Mucosa of descending colon (tissue), 3 donors: Measurements from ENCODE around the gene FBXO46. TPM values are rescaled to one million over a fixed set of nuclear protein-coding genes. Genes with fewer than 3 reads are reported as not detected.

Experiments
- ATAC-seq: fragments of 200-7000 bp; cut with Tn5 transposase; one replicate; pipeline ENCODE4 v1.9.1; 2020; ENCODE audit warnings: mild to moderate bottlenecking, moderate library complexity
- DNase-seq, 3 donors: peaks; one replicate each; pipeline ENCODE4 v3.0.0-alpha.2; 2020
- H3K36me3 ChIP-seq: fragments of 200-600 bp; one replicate; pipeline ENCODE4 v1.8.0; 2021; ENCODE audit warnings: low read depth, mild to moderate bottlenecking
- H3K4me1 ChIP-seq: fragments of 200-600 bp; one replicate; pipeline ENCODE4 v1.8.0; 2021; ENCODE audit warnings: low read depth, mild to moderate bottlenecking
- H3K4me3 ChIP-seq: fragments of 200-600 bp; one replicate; pipeline ENCODE4 v1.8.0; 2021; ENCODE audit warnings: mild to moderate bottlenecking
- H3K9me3 ChIP-seq: fragments of 200-600 bp; one replicate; pipeline ENCODE4 v1.8.0; 2021; ENCODE audit warnings: mild to moderate bottlenecking
- intact Hi-C, 2 donors: fragments of 100-400 bp; cut with DNase I in 1 of 2; cut with micrococcal nuclease in 1 of 2; formaldehyde crosslinking; loops; one replicate each; pipeline versions ENCODE4 v1.11.0 to v1.11.1; 2022; cut with DNase I, micrococcal nuclease
- total RNA-seq, 3 donors: library from RNA; stranded (reverse); fragmentation: NEBNext Ultra II Directional in 2 of 3; extraction: Animal tissue kit (Norgen Biotek cat#: 25700) in 2 of 3; gene quantifications; one replicate each; pipeline versions ENCODE4 v1.2.1 to v1.2.4, GENCODE V29; 2021 to 2023
- TF ChIP-seq, protein P1 (sequence below): fragments of 200-600 bp; IDR thresholded peaks from one replicate; pipeline ENCODE4 v1.8.0; 2022; ENCODE audit warnings: antibody characterized with exemption, mild to moderate bottlenecking
- donor health status: DM: no; HTN: no; CAD: no; lungs with moderate emphysema.
- donor health status: DM: no; HTN: no; CAD: no.
- donor health status: DM: no; HTN: yes; CAD: no.

The FBXO46 gene
- total RNA-seq, 3 donors from 2014 or later, result 30.1 to 34.0 (median 32.3) TPM

DNA sequence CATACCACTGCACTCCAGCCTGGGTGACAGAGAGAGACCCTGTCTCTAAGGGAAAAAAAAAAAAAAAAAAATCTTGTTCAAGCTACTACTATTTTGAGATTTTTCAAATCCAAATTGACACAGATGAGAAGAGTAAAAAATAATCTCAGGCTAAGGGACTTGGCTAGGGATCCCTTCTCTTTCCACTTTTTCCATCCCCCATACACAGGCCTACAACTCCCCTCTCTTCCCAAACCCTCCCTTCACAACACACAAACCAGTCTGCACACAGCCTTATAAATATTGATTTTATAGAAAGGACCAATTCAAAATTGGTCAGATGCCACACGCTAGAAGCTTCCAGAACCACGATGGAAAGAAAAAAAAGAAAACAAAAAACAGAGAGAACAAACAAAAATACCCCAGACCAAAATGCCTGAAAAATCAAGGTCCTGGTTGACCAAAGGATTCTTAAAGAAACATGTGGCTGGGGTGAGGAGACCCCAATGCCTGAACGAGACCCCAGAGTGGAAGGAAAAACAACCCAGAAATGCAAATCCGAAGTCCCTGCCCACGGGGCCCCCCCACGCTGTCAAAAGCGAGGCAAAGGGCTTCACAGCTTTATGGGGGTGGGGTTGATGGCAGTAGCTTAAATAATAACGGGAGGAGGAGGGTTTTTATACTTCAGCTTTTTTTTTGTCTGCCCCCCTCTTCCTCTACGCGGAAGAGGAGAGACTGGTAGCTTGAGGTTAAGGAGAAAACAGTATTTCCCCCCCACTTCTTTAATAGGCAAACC is 20.2 kb downstream of the FBXO46 start:
- DNase-seq (no peak), ATAC-seq (no peak)
- H3K9me3 ChIP-seq, result no peaks in the 10 kb centered on the region
- no peaks in the 10 kb centered on the region for H3K4me1 ChIP-seq
- TF ChIP-seq, protein P1, sequence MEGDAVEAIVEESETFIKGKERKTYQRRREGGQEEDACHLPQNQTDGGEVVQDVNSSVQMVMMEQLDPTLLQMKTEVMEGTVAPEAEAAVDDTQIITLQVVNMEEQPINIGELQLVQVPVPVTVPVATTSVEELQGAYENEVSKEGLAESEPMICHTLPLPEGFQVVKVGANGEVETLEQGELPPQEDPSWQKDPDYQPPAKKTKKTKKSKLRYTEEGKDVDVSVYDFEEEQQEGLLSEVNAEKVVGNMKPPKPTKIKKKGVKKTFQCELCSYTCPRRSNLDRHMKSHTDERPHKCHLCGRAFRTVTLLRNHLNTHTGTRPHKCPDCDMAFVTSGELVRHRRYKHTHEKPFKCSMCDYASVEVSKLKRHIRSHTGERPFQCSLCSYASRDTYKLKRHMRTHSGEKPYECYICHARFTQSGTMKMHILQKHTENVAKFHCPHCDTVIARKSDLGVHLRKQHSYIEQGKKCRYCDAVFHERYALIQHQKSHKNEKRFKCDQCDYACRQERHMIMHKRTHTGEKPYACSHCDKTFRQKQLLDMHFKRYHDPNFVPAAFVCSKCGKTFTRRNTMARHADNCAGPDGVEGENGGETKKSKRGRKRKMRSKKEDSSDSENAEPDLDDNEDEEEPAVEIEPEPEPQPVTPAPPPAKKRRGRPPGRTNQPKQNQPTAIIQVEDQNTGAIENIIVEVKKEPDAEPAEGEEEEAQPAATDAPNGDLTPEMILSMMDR, result no peak
- no peak overlapping the region for H3K4me3 ChIP-seq
- H3K36me3 ChIP-seq, result peaks cover 4% of the 10 kb centered on the region
- intact Hi-C loops, result no loop called here

DNA sequence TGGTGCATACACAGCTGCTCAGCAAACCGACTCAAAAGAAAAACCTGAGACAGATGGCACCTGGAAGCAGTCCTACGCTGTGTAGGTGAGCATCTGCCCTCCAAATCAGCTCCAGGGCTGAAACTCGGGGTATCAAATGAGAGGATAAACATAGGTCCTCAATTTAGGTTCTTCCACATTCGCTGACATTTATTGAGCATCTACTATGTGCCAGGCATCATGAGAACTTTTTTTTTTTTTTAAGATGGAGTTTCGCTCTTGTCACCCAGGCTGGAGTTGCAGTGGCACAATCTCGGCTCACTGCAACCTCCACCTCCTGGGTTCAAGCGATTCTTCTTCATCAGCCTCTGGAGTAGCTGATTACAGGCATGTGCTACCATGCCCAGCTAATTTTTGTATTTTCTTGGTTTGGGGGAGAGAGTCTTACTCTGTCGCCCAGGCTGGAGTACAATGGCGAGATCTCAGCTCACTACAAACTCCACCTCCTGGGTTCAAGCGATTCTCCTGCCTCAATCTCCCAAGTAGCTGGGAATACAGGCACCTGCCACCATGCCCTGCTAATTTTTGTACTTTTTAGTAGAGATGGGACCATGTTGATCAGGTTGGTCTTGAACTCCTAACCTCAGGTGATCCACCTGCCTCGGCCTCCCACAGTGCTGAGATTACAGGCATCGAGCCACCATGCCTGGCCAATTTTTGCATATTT is 24.8 kb downstream of the FBXO46 start:
- no peak for ATAC-seq
- intact Hi-C loops, result no loop called here

DNA sequence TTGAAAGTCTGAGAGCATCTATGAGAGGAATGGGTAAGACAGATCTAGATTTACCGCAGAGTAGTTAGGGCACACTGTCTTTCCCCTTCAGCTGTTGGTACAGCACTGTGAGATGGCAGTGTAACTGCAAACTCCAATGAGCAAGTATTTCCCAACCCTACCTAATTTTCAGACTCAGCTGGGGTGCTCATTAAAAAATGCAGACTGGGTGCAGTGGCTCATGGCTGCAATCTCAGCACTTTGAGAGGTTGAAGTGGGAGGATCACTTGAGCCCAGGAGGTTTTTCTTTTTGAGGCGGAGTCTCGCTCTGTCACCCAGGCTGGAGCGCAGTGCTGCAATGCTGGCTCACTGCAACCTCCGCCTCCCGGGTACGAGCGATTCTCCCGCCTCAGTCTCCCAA is 25.6 kb downstream of the FBXO46 start:
- TF ChIP-seq, protein P1, result no peak
- DNase-seq, result no peak
- H3K4me3 ChIP-seq, result no peak overlapping the region
- intact Hi-C loops, result no loop called here
- no peaks in the 10 kb centered on the region for H3K9me3 ChIP-seq
- no peak for ATAC-seq
- no peaks in the 10 kb centered on the region for H3K36me3 ChIP-seq
- no peaks in the 10 kb centered on the region for H3K4me1 ChIP-seq

More for the DNA sequence above, 24.8 kb downstream of the FBXO46 start:
- DNase-seq, result no peak
- Histone ChIP-seq H3K36me3 (no peaks in the 10 kb centered on the region), H3K4me1 (no peaks in the 10 kb centered on the region), H3K9me3 (no peaks in the 10 kb centered on the region), H3K4me3 (no peak overlapping the region)
- TF ChIP-seq, protein P1, result no peak

DNA sequence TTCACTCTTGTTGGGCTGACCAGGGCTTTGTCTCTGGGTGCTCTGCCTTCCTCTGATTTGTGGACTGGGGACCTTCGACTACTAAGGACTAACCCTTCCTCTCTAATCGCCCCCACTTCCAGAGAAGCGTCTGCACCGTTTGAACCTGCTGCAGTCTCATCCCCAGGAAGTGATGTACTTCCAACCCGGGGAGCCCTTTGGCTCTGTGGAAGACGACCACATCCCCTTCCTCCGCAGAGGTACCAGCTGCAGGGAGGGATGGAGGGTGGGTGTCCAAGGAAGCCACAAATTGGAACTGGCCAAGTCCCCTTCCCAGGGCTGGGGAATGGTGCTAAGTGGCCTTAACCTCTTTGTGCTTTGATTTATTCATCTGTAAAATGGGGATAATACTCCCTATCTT is 29.0 kb downstream of the FBXO46 start:
- DNase-seq, result no peak
- TF ChIP-seq, protein P1, result no peak
- no peaks in the 10 kb centered on the region for H3K9me3 ChIP-seq

DNA sequence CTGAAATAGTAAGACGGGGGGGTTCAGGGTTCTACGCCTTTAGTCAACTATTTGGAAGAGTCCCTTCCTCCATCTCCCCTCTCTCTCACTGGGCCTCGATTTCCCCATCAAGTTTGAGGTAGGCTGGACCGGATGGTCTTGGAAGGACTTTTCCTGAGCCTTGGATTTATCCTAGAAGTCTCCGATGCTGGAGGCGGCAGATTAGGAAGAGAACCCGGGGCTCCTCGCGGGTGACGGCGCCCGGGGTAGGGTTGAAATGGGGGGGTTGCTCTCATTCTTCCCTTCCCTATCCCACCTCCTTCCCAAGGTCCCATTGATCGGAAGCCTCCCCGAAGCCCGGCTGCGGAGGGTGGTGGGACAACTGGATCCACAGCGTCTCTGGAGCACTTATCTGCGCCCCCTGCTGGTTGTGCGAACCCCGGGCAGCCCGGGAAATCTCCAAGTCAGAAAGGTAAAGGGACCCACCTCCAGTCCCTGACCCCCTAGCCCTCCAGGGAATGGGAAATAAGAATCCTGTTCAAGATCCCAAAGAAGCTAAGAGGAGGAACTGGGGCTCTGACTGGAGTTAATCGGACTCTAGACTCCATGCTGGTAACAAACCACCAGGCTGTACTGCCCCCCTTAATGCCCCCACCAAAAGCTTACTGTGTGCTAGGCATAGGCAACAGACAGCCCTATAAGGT is 37.4 kb downstream of the FBXO46 start:
- ATAC-seq (peak; percentile 36), DNase-seq (peak; percentile 84 to 92 (median 87))
- intact Hi-C loops, result no loop called here
- Histone ChIP-seq H3K4me3 (peak overlapping the region; percentile 54), H3K4me1 (peaks cover 16% of the 10 kb centered on the region), H3K36me3 (peaks cover 5% of the 10 kb centered on the region), H3K9me3 (no peaks in the 10 kb centered on the region)
- TF ChIP-seq, protein P1, result peak; percentile 75

More for the DNA sequence above, 29.0 kb downstream of the FBXO46 start:
- no peak for ATAC-seq
- H3K4me3 ChIP-seq, result no peak overlapping the region
- no peaks in the 10 kb centered on the region for H3K4me1 ChIP-seq
- intact Hi-C loops, result no loop called here
- no peaks in the 10 kb centered on the region for H3K36me3 ChIP-seq
